ENCODE measurements around the gene ALKAL2.

Gene ALKAL2

GRCh38 chr2:290090-290722, 2.3 kb upstream of the ALKAL2 start:
- peak in 52 of 56 donors; percentile 11 to 86 (median 50) for DNase-seq

GRCh38 chr2:289362-290089, 1.6 kb upstream of the ALKAL2 start:
- peak in 7 of 56 donors; percentile 6 to 59 (median 29) for DNase-seq

- peak in 1 of 56 donors; percentile 8 for DNase-seq
These were observed 969 bp upstream of the ALKAL2 start for GRCh38 chr2:288758-289361.

- DNase-seq, result peak in 1 of 56 donors; percentile 24
These were observed 413 bp downstream of the ALKAL2 start for GRCh38 chr2:287471-287885.

GRCh38 chr2:286774-287392, 1.0 kb downstream of the ALKAL2 start:
- peak in 1 of 56 donors; percentile 7 for DNase-seq

- DNase-seq, result no peak
These were observed 1.9 kb downstream of the ALKAL2 start for GRCh38 chr2:286035-286434.

GRCh38 chr2:285531-285930, 2.4 kb downstream of the ALKAL2 start:
- DNase-seq, result no peak

- DNase-seq, result no peak
These were observed 2.9 kb downstream of the ALKAL2 start for GRCh38 chr2:284896-285492.

- no peak for DNase-seq
These were observed 3.7 kb downstream of the ALKAL2 start for GRCh38 chr2:283996-284794.

- no peak for DNase-seq
These were observed 5.3 kb downstream of the ALKAL2 start for GRCh38 chr2:282371-283263.

GRCh38 chr2:281381-281780, 6.5 kb downstream of the ALKAL2 start:
- no peak for DNase-seq

- DNase-seq, result no peak
These were observed 7.2 kb downstream of the ALKAL2 start for GRCh38 chr2:280650-281110.

- DNase-seq, result no peak
These were observed 7.8 kb downstream of the ALKAL2 start for GRCh38 chr2:279956-280649.

GRCh38 chr2:279366-279765, 8.5 kb downstream of the ALKAL2 start:
- DNase-seq, result no peak

GRCh38 chr2:278927-279320, 9.0 kb downstream of the ALKAL2 start:
- DNase-seq, result no peak

GRCh38 chr2:278312-278926, 9.5 kb downstream of the ALKAL2 start:
- DNase-seq, result no peak

GRCh38 chr2:275466-275865, 12.4 kb downstream of the ALKAL2 start:
- DNase-seq, result peak in 2 of 56 donors; percentile 5 to 24

GRCh38 chr2:274503-274902, 13.4 kb downstream of the ALKAL2 start:
- DNase-seq, result no peak

GRCh38 chr2:273333-273732, 14.6 kb downstream of the ALKAL2 start:
- DNase-seq, result no peak
